ENCODE measurements around the gene TMEM258.

TMEM258 gene

DNA sequence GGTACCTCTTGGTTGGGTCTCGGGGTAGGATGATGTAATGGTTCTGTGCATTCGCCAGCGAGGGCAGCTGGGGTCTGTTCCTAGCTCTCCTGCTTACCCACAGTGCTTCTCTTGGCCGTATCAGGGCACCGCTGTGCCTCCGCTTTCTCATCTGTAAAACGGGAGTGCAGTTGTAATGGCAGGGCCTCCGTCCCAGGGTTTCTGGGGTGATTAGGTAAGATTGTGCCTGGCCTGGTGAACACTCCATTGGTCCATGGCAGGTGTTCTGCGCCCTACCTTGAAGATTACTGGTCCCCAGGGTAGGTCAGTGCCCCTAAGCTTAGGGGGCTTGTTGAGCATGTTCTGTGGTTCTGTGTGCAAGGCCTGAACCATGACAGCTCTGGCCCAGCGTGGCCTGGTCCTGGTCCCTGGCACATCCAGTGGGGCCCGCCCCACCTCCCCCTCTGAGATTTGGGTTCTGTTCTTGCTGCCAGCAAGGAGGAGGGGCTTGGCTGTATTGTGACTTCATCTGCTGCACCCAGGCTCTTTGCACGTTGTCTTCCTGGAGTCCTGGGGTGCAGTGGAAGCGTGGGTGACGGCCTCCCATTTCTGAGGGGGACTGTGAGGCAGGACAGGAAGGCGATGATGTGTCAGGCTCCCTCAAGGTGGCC lies 35.1 kb downstream of the TMEM258 start:
- DNase-seq (ENCODE audit: low spot score) = no peak

- DNase-seq (ENCODE audit: low spot score) = no peak
These were observed 35.8 kb downstream of the TMEM258 start for GRCh38 chr11:61756452-61757212.

DNA sequence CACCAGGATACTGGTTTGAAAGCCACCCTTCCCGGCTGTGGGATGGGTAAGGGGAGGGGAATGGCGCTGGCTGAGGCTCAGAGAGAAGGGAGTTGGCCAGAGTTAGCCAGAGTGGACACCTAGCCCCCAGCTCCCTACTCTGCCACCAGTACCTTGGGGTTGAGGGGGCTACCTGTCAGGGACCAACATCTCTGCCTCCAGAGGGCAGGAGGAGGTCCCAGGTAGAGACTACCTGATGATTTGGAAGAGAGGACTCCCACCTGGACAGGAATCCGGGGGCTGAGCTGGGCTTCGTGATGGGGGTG lies 36.3 kb downstream of the TMEM258 start:
- DNase-seq (ENCODE audit: low spot score) = no peak

- DNase-seq (ENCODE audit: low spot score) = no peak
These were observed 37.6 kb downstream of the TMEM258 start for GRCh38 chr11:61754534-61755482.

GRCh38 chr11:61753672-61754071 lies 38.7 kb downstream of the TMEM258 start:
- DNase-seq (ENCODE audit: low spot score) = no peak

GRCh38 chr11:61752925-61753521 lies 39.4 kb downstream of the TMEM258 start:
- no peak for DNase-seq (ENCODE audit: low spot score)

- DNase-seq (ENCODE audit: low spot score) = peak; percentile 86
These were observed 40.1 kb downstream of the TMEM258 start, which contains the start of gene MYRF for GRCh38 chr11:61752117-61752924. Gene MYRF, plus strand, starts transcription at chr11:61752636. Its CDS starts 109 bp downstream, at chr11:61752745.

DNA sequence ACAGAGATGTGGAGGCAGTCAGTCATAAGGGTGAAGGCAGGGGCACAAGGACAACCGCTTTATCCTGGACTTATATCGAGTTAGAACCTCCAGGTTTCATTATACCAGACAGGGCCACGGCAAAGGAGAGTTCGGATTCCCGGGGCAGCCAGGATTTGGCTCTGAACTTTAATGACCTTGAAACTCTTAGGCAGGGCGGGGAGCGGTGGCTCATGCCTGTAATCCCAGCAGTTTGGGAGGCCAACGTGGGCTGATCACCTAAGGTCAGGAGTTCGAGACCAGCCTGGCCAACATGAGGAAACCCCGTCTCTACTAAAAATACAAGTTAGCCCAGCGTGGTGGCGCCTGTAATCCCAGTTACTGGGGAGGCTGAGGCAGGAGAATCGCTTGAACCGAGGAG lies 41.0 kb downstream of the TMEM258 start:
- no peak for DNase-seq (ENCODE audit: low spot score)

DNA sequence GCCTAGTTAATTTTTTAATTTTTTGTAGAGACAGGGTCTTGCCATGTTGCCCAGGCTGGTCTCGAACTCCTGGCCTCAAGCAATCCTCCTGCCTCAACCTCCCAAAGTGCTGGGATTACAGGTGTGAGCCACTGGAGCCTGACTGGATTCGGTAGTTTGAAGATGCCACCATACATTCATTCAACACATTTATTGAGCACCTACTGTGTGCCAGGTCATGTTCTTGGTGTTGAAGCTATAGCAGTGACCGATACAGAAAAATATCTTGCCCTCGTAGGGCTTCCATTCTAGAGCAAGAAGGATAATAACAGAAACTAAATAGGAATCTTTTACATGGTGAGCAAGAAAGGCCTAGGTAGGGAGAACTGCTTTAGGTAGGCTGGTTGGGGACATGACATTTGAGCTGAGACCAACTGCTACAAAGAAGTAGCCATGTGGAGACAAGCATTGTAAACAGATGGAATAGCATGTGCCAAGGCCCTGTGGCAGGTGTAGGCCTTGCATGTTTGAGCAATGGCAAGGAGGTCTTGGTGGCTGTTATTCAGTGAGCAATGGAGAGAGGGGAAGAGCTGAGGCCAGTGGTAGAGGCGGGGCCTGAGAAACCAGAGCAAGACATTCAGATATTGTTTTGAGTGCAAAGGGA lies 41.6 kb downstream of the TMEM258 start:
- DNase-seq (ENCODE audit: low spot score) = no peak

DNA sequence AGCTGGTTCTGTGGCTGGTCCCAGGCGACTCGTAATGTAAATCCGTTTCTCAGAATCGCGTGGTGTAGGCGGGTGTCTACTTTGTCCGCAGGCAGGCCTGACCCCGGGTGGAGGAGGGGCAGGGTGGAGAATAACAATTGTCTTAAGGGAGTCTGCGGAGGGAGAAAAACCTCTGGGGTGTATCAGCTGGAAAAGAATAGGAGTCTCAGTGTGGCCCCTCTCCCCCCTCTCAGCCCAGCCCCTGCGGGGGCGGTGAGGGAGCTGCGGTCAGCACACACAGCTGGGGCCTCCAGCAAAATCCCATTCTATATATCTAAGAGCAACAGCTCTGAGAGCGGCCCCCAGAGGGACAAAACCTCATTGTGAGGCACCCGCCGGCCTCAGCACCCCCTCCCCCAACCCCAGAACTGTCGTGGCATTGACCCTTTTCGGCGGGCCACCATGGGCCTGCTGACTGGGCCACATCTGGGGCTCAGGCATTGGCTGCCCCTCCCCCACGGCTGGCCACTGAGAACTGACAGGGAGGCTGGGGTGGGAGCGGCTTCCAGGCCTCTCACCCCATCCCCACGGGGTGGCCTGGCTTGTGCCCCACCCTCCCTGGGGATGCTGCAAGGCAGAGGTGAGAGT lies 42.7 kb downstream of the TMEM258 start:
- no peak for DNase-seq (ENCODE audit: low spot score)

GRCh38 chr11:61747967-61748285 lies 44.5 kb downstream of the TMEM258 start:
- DNase-seq (ENCODE audit: low spot score) = no peak

DNA sequence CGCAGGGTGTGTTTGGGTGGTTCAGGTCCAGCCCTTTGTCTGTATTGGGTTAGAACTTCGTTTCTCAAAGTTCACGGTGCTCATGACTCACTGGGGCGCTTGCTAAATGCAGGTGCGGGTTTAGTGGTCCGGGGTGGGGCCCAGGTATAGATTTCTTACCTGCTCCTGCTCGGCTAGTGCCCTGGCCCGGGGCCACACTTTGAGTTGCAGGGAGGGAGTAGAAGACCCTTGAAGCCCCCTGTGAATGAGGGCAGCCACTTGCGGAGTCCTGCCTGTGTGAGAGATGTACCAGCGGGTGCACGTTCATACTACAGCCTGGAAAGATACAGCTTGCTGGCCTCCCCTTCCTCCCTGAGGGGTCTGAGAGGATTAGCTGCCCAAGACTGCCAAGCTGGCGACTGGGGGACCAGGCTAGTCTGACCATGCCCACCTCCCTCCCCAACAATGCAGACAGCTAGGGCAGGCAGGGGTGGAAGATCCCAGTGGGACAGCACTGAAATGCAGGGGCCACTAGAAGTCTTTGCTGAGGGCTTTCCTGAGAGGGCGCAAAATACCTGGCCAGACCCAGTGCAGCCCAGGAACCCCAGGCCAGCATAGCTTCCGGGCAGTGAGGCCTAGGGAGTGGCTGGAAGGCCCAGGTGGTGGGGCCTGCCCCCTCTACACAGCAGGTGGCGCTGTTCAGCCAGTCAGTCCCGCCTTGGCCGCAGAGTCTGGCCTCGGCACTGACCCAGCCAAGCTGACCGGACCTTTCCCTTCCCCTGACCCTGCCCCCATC lies 45.0 kb downstream of the TMEM258 start:
- peak; percentile 91 for DNase-seq (ENCODE audit: low spot score)

GRCh38 chr11:61746442-61747191 lies 45.8 kb downstream of the TMEM258 start:
- DNase-seq (ENCODE audit: low spot score) = no peak

GRCh38 chr11:61745781-61746441 lies 46.5 kb downstream of the TMEM258 start:
- no peak for DNase-seq (ENCODE audit: low spot score)

- DNase-seq (ENCODE audit: low spot score) = no peak
These were observed 47.7 kb downstream of the TMEM258 start for GRCh38 chr11:61744609-61745156.

GRCh38 chr11:61744181-61744580 lies 48.2 kb downstream of the TMEM258 start:
- no peak for DNase-seq (ENCODE audit: low spot score)

DNA sequence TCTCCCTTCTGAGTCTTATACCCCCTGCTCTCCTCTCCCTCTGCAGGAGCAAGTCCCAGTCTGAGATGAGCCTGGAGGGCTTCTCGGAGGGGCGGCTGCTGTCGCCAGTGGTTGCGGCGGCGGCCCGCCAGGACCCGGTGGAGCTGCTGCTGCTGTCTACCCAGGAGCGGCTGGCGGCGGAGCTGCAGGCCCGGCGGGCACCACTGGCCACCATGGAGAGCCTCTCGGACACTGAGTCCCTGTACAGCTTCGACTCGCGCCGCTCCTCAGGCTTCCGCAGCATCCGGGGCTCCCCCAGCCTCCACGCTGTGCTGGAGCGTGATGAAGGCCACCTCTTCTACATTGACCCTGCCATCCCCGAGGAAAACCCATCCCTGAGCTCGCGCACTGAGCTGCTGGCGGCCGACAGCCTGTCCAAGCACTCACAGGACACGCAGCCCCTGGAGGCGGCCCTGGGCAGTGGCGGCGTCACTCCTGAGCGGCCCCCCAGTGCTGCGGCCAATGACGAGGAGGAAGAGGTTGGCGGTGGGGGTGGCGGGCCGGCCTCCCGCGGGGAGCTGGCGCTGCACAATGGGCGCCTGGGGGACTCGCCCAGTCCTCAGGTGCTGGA lies 48.8 kb downstream of the TMEM258 start:
- DNase-seq (ENCODE audit: low spot score) = no peak

DNA sequence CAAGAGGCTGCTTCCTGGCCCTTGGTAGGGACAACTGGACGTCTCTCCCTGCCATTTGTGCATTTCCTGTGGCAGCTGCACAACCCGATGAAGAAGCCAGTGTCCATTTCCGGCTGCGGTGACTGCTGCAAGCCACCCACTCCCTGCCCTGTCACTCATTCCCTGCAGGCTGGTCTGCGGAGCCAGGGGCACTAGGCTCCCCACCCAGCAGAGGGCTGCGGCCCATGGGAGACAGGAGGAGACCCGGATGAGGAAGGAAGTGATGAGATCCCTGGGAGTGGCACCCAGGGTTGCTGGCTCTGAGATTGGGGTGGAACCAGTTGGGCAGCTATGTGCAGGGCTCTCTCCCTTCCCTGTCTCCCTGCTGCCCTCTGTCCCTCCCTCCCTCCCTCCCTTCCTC lies 50.0 kb downstream of the TMEM258 start:
- no peak for DNase-seq (ENCODE audit: low spot score)
